Subcutaneous adipose tissue (tissue), 4 donors: ENCODE data around the gene CCDC157. TPM values are rescaled to one million over a fixed set of nuclear protein-coding genes. Genes with fewer than 3 reads are reported as not detected.

ENCODE experiments used
- total RNA-seq, 4 donors: library from RNA; depleted of rRNA; stranded (reverse); fragments of >200 nt; gene quantifications; one replicate each; pipeline ENCODE4 v1.1.0, GENCODE V29; 2016
- TF ChIP-seq, protein P1 (sequence below): fragments of 450-650 bp; IDR thresholded peaks from one replicate; pipeline ENCODE4 v1.5.1; 2016; ENCODE audit warnings: low read depth, mild to moderate bottlenecking, control low read depth, antibody characterized with exemption, moderate library complexity

The CCDC157 gene
- total RNA-seq, 4 donors from 2014 or later: 1.0 to 4.7 (median 2.5) TPM

DNA sequence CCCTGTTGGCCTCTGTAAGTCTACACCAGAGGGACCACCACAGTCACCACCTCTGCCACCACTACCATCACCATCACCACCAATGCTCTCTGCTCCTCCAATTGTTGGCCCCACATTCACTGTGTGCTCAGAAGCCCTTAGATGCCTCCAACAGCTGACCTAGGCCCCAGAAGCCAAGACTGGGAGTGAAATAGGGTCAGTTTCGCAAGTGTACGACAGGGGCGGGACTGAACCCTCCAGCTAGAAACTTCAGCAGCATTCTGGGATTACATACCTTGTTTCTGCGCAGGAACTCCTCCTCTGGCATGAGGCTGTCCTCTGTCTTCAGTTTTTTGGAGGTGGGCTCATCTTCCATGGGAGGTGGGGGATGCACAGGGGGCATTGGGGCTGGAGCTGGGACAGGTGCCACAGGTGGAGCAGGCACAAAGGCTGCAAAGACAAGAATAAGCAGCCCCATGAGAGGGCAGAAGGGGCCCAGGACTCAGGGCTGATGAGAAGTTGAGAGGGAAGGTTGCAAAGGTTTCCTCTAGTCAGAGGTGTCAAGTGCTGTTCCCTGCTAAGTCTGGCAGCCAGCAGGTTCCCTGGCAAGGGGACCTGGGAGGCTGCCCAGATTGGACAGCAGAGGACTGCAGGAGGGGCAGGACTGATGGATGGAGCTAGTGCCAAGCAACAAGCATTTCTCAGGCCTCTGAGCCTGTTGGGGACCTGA is 19.9 kb upstream of the CCDC157 start:
- TF ChIP-seq, protein P1, sequence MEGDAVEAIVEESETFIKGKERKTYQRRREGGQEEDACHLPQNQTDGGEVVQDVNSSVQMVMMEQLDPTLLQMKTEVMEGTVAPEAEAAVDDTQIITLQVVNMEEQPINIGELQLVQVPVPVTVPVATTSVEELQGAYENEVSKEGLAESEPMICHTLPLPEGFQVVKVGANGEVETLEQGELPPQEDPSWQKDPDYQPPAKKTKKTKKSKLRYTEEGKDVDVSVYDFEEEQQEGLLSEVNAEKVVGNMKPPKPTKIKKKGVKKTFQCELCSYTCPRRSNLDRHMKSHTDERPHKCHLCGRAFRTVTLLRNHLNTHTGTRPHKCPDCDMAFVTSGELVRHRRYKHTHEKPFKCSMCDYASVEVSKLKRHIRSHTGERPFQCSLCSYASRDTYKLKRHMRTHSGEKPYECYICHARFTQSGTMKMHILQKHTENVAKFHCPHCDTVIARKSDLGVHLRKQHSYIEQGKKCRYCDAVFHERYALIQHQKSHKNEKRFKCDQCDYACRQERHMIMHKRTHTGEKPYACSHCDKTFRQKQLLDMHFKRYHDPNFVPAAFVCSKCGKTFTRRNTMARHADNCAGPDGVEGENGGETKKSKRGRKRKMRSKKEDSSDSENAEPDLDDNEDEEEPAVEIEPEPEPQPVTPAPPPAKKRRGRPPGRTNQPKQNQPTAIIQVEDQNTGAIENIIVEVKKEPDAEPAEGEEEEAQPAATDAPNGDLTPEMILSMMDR: no peak

DNA sequence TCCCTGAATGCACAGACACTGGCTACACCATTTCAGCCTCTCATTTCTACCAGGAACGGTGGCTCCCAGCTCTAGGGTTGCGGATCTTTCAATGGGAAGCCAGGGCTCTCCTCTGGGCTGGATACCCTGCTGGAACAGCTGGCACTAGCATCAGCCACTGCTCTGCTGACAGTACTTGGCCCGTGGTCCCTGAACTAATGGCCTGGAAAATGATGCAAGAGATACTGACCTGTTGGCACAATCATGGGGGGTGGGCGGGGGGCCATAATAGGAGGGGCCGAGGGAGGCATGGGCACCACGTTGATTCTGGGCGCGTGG is 19.4 kb upstream of the CCDC157 start:
- TF ChIP-seq, protein P1: no peak

DNA sequence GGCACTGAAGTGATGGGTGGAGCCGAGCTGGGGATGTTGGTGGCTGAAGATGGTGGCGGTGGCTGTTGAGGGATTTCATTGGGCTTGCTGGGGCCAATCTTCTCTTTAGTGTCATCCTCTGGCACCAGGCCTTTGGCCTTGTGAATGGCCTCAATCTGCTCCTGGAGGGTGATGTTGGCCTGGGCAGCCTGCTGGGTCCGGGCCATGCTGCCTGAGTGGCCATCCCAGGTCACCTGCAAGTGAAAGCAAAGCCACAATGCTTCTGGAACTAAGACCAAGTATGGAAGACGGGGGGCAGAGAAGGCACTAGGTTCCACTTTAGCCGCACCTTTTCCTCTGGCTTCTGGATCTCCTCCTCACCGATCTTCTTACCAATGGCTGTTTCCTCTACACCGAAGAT is 18.0 kb upstream of the CCDC157 start:
- TF ChIP-seq, protein P1: no peak

DNA sequence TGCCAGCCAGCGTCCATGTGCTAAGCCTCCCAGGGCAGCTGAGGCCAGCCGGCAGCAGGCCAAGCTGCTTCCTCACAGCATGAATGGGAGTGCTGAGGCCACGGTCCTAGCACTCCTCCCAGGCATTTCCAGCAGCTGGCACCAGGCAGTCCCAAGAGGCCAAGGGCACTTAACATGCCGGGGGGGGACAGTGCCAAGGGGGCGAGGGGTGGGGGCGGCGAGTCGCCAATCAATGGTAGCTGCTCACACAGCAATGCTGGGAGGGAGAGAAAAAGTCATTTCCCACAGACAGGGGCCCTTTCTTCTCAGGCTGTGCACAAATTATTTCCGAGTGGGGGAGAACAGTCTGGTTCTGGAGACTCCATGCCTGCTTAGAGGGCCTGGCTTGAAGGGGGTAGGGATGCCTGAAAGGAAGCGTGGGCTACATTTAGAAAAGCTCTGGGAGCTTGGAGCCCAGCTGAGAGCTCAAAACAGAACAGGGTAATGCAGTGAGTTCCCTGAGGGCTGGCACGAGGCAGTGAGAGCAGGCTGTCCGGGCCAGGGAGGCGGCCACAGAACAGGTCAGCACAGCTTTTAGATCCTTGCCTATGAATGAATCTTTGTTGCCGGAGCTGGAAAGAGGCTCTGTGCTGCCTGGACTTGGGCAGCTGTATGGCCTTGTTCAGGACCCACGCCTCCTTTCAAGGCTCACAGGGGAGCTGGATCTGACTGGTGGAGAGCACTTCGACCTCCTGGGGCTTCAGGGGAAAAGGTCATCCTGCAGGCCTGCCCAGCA is 15.7 kb upstream of the CCDC157 start:
- TF ChIP-seq, protein P1: no peak

DNA sequence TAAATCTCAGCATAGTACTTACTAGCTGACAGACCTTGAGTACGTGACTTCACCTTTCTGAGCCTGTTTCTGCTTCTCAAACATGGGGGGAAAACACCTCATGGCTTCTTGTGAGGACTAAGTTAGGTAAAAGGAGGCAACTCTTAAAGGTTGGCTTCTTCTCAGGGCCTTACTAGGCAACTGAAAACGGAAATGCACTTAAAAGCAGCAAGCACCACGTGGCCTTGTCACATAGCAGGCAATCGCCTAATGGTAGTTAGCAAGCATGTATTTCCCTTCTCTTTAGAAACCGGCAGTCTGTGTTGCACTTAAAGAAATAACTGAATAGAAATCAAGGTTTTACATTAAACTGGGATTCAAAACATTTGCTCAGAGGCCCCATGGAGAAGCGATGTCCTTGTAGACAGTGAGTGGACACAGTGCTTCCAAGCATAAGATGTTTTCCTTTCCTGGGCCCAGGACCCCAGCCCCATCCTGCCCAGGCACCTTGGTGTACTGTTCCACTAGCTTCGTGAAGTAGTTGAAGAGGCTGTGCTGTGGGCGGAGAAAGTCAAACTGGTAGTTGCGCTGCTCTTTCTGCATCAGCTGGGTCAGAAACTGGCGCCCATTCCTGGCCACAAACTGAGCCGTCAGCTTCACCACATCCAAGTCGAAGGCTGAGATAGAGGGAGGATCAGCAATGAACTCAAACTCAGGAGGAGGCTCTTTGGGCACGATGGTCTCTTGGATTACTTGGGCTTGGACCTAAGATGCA is 12.2 kb upstream of the CCDC157 start:
- TF ChIP-seq, protein P1: no peak

DNA sequence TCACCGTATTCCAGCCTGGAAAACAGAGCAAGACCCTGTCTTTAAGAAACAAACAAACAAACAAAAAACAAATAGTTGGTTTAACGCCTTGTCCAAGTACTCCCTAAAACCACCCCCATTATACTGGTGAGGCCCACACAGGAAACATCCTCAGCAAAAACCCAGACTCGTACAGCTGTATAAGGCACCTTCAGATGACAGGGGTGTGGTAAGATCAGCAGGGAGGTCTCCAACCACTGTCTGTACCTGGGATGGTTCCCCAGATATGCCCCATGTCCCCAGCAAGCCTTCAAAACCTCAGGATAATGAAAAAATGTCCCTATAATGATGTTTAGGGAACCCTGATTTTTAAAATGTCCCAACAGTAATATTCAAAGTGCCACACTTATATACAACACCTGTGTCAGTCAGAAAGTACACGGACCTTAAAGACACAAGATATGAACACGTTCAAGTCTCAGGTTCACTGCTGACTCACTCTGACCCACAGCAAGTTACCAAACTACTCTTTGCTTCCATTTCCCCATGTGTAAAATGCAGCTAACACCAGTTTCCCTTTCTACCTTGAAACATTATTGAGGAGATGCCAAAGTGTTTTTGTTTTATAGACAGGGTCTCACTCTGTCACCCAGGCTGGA is 9.4 kb upstream of the CCDC157 start:
- TF ChIP-seq, protein P1: no peak
